ENCODE measurements around the gene GCN1. TPM values are rescaled to one million over a fixed set of nuclear protein-coding genes. Genes with fewer than 3 reads are reported as not detected.

GCN1 gene
- total RNA-seq, 4 donors from 2014 or later = 50.5 to 106 (median 64.3) TPM

GRCh38 chr12:120132054-120132836 is 62.3 kb downstream of the GCN1 start:
- Histone ChIP-seq H3K27ac (no peak overlapping the region), H3K9me3 (no peaks in the 10 kb centered on the region), H3K27me3 (no peaks in the 10 kb centered on the region), H3K4me3 (no peak overlapping the region), H3K4me1 (no peaks in the 10 kb centered on the region), H3K36me3 (no peaks in the 10 kb centered on the region)
- TF ChIP-seq CTCF (IDR thresholded peaks at IDR 0.05) (no peak), POLR2A (IDR thresholded peaks at IDR 0.05) (no peak)
- intact Hi-C loops (cut with DNase I; ENCODE audit: low total_unique reads) = no loop called here
- DNase-seq = no peak

DNA sequence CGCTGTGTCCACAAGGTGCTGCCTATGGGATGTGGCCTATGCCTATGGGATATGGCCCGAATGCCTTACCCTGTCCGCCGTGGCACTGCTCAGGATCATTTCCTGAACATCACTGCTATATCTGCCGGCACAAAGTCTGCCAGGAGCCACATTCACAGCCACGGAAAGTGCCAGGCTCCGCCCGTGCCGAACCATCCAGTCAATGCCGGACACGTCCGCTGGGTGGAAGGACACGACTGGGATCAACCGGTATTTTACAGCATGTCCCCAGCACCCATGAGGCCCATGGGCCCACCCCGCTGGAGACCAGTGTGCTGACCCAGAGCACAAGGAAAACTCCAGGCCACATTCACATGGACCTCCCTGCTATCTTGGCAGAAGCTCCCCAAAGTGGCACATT is 63.4 kb downstream of the GCN1 start:
- no peak overlapping the region for H3K4me3 ChIP-seq
- no peaks in the 10 kb centered on the region for H3K36me3 ChIP-seq
- H3K27ac ChIP-seq = no peak overlapping the region
- no peak for DNase-seq
- TF ChIP-seq POLR2A (IDR thresholded peaks at IDR 0.05) (no peak), CTCF (IDR thresholded peaks at IDR 0.05) (no peak)
- no peaks in the 10 kb centered on the region for H3K4me1 ChIP-seq
- H3K27me3 ChIP-seq = no peaks in the 10 kb centered on the region
- H3K9me3 ChIP-seq = no peaks in the 10 kb centered on the region
- intact Hi-C loops (cut with DNase I; ENCODE audit: low total_unique reads) = no loop called here

DNA sequence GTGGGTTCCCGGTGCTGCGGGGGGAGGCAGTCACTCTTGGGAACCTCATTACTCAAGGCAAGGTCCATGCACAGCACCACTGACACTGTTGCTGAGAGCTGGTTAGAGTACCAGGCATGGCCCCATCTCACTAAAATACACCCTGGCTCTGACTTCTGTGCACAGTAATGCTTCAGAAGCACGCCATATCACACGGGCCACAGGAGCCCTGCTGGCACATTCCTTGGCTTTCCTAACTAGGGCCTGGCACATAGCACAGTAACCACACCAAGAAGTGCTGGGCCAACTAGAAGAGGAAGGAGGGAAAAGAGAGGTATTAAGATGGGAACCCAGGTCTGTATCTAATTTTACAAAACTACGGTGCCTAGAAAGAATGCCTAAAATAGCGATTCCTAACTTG is 64.5 kb downstream of the GCN1 start:
- Histone ChIP-seq H3K36me3 (no peaks in the 10 kb centered on the region), H3K4me1 (no peaks in the 10 kb centered on the region), H3K27ac (no peak overlapping the region), H3K9me3 (no peaks in the 10 kb centered on the region), H3K4me3 (no peak overlapping the region), H3K27me3 (no peaks in the 10 kb centered on the region)
- intact Hi-C loops (cut with DNase I; ENCODE audit: low total_unique reads) = no loop called here
- DNase-seq = no peak
- TF ChIP-seq POLR2A (IDR thresholded peaks at IDR 0.05) (no peak), CTCF (IDR thresholded peaks at IDR 0.05) (no peak)

DNA sequence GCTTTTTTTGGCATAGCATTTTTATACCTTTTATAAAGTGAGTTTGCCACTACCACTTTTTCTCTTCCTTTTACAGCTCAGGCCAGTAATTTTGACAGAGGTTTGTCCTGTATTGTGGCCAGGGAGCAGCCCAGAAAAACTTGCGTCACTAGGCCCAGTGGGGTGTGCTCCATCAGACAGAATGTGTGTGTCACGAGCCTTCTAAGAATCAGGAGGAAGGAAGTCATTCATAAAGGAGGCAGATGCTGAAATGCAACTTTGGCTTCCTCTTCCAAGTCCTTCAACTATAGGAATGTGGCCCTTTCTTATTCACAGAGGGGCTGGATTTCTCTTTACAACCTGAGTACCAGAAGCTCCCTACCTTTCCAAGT is 67.9 kb downstream of the GCN1 start:
- Histone ChIP-seq H3K9me3 (no peaks in the 10 kb centered on the region), H3K4me3 (no peak overlapping the region), H3K27ac (peak overlapping the region in 1 of 2 donors; percentile 31), H3K27me3 (no peaks in the 10 kb centered on the region), H3K4me1 (no peaks in the 10 kb centered on the region), H3K36me3 (no peaks in the 10 kb centered on the region)
- intact Hi-C loops (cut with DNase I; ENCODE audit: low total_unique reads) = no loop called here
- no peak for DNase-seq
- TF ChIP-seq POLR2A (IDR thresholded peaks at IDR 0.05) (no peak), CTCF (IDR thresholded peaks at IDR 0.05) (no peak)

DNA sequence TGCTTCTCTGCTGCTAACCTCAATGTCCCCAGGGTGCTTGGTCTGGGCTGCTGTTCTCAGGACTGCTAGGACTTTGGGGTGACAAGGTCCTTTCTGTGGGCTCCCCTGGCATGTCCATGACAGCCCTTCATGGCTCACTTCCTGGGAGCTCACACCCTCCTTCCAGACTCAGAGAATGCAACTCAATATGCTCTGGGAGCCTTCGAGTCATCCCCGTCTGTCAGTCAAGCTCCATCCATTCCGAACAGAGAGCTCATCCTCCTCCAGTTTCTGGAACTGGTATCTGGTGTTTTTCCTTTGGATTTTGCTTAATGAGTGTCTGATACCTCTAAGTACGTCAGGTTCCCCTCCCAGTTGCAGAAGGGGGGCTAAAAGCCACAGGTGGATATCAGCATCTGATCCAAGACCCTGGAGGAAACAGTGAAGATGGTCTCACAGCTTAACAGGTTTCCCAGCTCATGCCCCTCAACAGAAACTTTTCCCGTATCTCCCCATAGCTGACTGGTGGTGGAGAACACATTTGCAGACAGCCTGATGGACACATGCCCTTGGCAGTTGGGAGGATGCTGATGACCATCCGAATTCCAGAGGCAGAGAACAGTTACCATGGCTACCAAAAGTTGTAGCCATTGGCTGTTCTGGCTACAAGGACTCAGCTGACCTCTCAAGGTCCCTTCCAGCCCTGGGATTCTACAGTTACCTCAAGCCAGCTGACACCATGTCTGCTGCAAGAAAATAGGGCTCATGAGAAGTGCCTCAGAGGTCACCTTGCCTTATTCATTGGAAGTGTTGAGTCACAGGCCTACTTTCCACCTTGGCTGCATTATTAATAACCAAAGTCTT is 68.5 kb downstream of the GCN1 start:
- Histone ChIP-seq H3K9me3 (no peaks in the 10 kb centered on the region), H3K4me1 (no peaks in the 10 kb centered on the region), H3K4me3 (no peak overlapping the region), H3K27me3 (no peaks in the 10 kb centered on the region), H3K27ac (peak overlapping the region in 1 of 2 donors; percentile 31), H3K36me3 (no peaks in the 10 kb centered on the region)
- no peak for TF ChIP-seq CTCF (IDR thresholded peaks at IDR 0.05)
- intact Hi-C loops (cut with DNase I; ENCODE audit: low total_unique reads) = no loop called here
- no peak for DNase-seq
